ENCODE measurements around the gene ISCA2.
"Not testable (repeated sequence)": the region's sequence is repeated elsewhere in the genome, so short reads cannot be mapped to it uniquely, and the experiment has no call there.

The ISCA2 gene

GRCh38 chr14:74493343-74494261 lies at the start of gene ISCA2:
ISCA2 (plus strand) TSS chr14:74493765; CDS start chr14:74493775, 10 bp downstream.
- peak; percentile 99 for DNase-seq

GRCh38 chr14:74444866-74445265 lies 48.7 kb upstream of the ISCA2 start:
- DNase-seq, result no peak

GRCh38 chr14:74454397-74454796 lies 39.2 kb upstream of the ISCA2 start:
- not testable (repeated sequence) for DNase-seq

- DNase-seq, result no peak
These were observed 36.6 kb upstream of the ISCA2 start for GRCh38 chr14:74456684-74457564.

GRCh38 chr14:74457565-74457895 lies 36.0 kb upstream of the ISCA2 start:
- DNase-seq, result no peak

GRCh38 chr14:74459289-74459946 lies 34.1 kb upstream of the ISCA2 start:
- DNase-seq, result no peak

- DNase-seq, result no peak
These were observed 33.6 kb upstream of the ISCA2 start for GRCh38 chr14:74459976-74460375.

GRCh38 chr14:74462993-74463392 lies 30.6 kb upstream of the ISCA2 start:
- DNase-seq, result no peak

GRCh38 chr14:74463697-74464096 lies 29.9 kb upstream of the ISCA2 start:
- DNase-seq, result no peak

GRCh38 chr14:74464785-74465184 lies 28.8 kb upstream of the ISCA2 start:
- no peak for DNase-seq

- no peak for DNase-seq
These were observed 28.2 kb upstream of the ISCA2 start for GRCh38 chr14:74465335-74465734.

- no peak for DNase-seq
These were observed 25.1 kb upstream of the ISCA2 start for GRCh38 chr14:74468513-74468912.

- DNase-seq, result no peak
These were observed 23.7 kb upstream of the ISCA2 start for GRCh38 chr14:74469548-74470518.

GRCh38 chr14:74472601-74473000 lies 21.0 kb upstream of the ISCA2 start:
- DNase-seq, result no peak

- DNase-seq, result no peak
These were observed 19.2 kb upstream of the ISCA2 start for GRCh38 chr14:74474376-74474775.

GRCh38 chr14:74475678-74476077 lies 17.9 kb upstream of the ISCA2 start:
- DNase-seq, result no peak

GRCh38 chr14:74476107-74476506 lies 17.5 kb upstream of the ISCA2 start:
- no peak for DNase-seq

- no peak for DNase-seq
These were observed 17.0 kb upstream of the ISCA2 start for GRCh38 chr14:74476607-74477006.

GRCh38 chr14:74478996-74479635 lies 14.4 kb upstream of the ISCA2 start:
- DNase-seq, result no peak

- no peak for DNase-seq
These were observed 13.5 kb upstream of the ISCA2 start for GRCh38 chr14:74480046-74480445.

- no peak for DNase-seq
These were observed 11.0 kb upstream of the ISCA2 start for GRCh38 chr14:74482571-74482970.

GRCh38 chr14:74483321-74483720 lies 10.2 kb upstream of the ISCA2 start:
- DNase-seq, result no peak
